Measurements from ENCODE around the gene CPT1C. TPM values are rescaled to one million over a fixed set of nuclear protein-coding genes. Genes with fewer than 3 reads are reported as not detected.
A peak's percentile ranks its signal among the peaks of the same experiment; 100 is the strongest.

The CPT1C gene
- total and polyA plus RNA-seq, 5 experiments from 2014 or later = 0.19 to 2.7 (median 0.54) TPM

- Mint-ChIP-seq H3K27me3 (no peaks in the 10 kb centered on the region), H3K36me3 (peaks cover 0 to 51% (median 6%) of the 10 kb centered on the region in 3 donors), H3K4me3 (no peak overlapping the region), H3K27ac (peak overlapping the region in 1 of 10 donors; percentile 83), H3K9me3 (no peaks in the 10 kb centered on the region), H3K4me1 (peaks cover 0 to 9% (median 3%) of the 10 kb centered on the region in 4 donors)
- POLR2A ChIA-PET = interaction anchor here (0.6 to 1.0 kb wide), 2 partner anchors 14 to 558 kb away, joined by 3 read pairs; partner anchors contain the start of gene RRAS
- ATAC-seq (no peak), DNase-seq (no peak)
Measured at GRCh38 chr19:49653466-49653806, 37.5 kb upstream of the CPT1C start.

GRCh38 chr19:49654581-49654980 lies 36.3 kb upstream of the CPT1C start:
- DNase-seq = no peak
- H3K4me3 Mint-ChIP-seq = no peak overlapping the region
- H3K4me1 Mint-ChIP-seq = peaks cover 0 to 10% (median 3%) of the 10 kb centered on the region in 4 donors
- peak overlapping the region in 3 of 10 donors; percentile 29 to 58 (median 53) for H3K27ac Mint-ChIP-seq
- H3K9me3 Mint-ChIP-seq = no peaks in the 10 kb centered on the region
- H3K36me3 Mint-ChIP-seq = peaks cover 0 to 46% (median 6%) of the 10 kb centered on the region in 3 donors
- no peak for ATAC-seq
- POLR2A ChIA-PET = interaction anchor here (2.4 to 3.3 kb wide), 2 partner anchors 10 to 14 kb away, joined by 9 to 21 read pairs; partner anchors contain the start of genes BCL2L12, IRF3, RRAS and SCAF1
- H3K27me3 Mint-ChIP-seq = no peaks in the 10 kb centered on the region

GRCh38 chr19:49655570-49656455 lies 35.1 kb upstream of the CPT1C start:
- Mint-ChIP-seq H3K36me3 (peaks cover 0 to 48% (median 6%) of the 10 kb centered on the region in 3 donors), H3K9me3 (no peaks in the 10 kb centered on the region), H3K4me3 (no peak overlapping the region), H3K4me1 (peaks cover 0 to 15% (median 5%) of the 10 kb centered on the region in 4 donors), H3K27me3 (no peaks in the 10 kb centered on the region), H3K27ac (peak overlapping the region in 3 of 10 donors; percentile 21 to 58 (median 32))
- DNase-seq (no peak), ATAC-seq (no peak)
- POLR2A ChIA-PET = interaction anchor here (0.7 to 3.3 kb wide), 3 partner anchors 9 to 20 kb away, joined by 3 to 21 read pairs (median 9); partner anchors contain the start of genes BCL2L12, IRF3, RRAS and SCAF1

- POLR2A ChIA-PET = interaction anchor here (0.7 to 3.3 kb wide), 4 partner anchors 8 to 20 kb away, joined by 3 to 21 read pairs (median 9); partner anchors contain the start of genes BCL2L12, IRF3, RRAS and SCAF1
- no peak for ATAC-seq
- DNase-seq = no peak
- Mint-ChIP-seq H3K27me3 (no peaks in the 10 kb centered on the region), H3K9me3 (no peaks in the 10 kb centered on the region), H3K27ac (peak overlapping the region in 3 of 10 donors; percentile 37 to 73 (median 71)), H3K36me3 (peaks cover 0 to 53% (median 8%) of the 10 kb centered on the region in 3 donors), H3K4me1 (peaks cover 0 to 21% (median 7%) of the 10 kb centered on the region in 4 donors), H3K4me3 (no peak overlapping the region)
Measured at GRCh38 chr19:49656456-49657109, 34.3 kb upstream of the CPT1C start.

GRCh38 chr19:49657493-49658138 lies 33.3 kb upstream of the CPT1C start:
- POLR2A ChIA-PET = interaction anchor here (2.0 kb wide), 1 partner anchor 15 kb away, joined by 9 read pairs; the partner anchor contains the start of gene SCAF1
- DNase-seq (no peak), ATAC-seq (no peak)
- Mint-ChIP-seq H3K4me3 (no peak overlapping the region), H3K27ac (peak overlapping the region in 7 of 10 donors; percentile 22 to 87 (median 52)), H3K27me3 (no peaks in the 10 kb centered on the region), H3K4me1 (peaks cover under 1 to 27% (median 8%) of the 10 kb centered on the region in 4 donors), H3K9me3 (no peaks in the 10 kb centered on the region), H3K36me3 (peaks cover 0 to 56% (median 12%) of the 10 kb centered on the region in 3 donors)

GRCh38 chr19:49658139-49658517 lies 32.8 kb upstream of the CPT1C start:
- H3K4me3 Mint-ChIP-seq = no peak overlapping the region
- POLR2A ChIA-PET = interaction anchor here (1.1 to 2.0 kb wide), 2 partner anchors 16 to 41 kb away, joined by 4 to 9 read pairs; partner anchors contain the start of gene SCAF1
- no peak for DNase-seq

GRCh38 chr19:49658566-49659442 lies 32.1 kb upstream of the CPT1C start:
- Mint-ChIP-seq H3K36me3 (peaks cover 0 to 51% (median 12%) of the 10 kb centered on the region in 3 donors), H3K9me3 (no peaks in the 10 kb centered on the region), H3K27me3 (no peaks in the 10 kb centered on the region), H3K4me3 (no peak overlapping the region), H3K27ac (peak overlapping the region in 2 of 10 donors; percentile 27 to 51), H3K4me1 (peaks cover 2 to 37% (median 17%) of the 10 kb centered on the region in 4 donors)
- POLR2A ChIA-PET = interaction anchor here (0.7 to 2.0 kb wide), 4 partner anchors 17 to 41 kb away, joined by 3 to 9 read pairs (median 4); partner anchors contain the start of genes PRMT1 and SCAF1
- no peak for DNase-seq
- ATAC-seq = no peak

More at GRCh38 chr19:49658139-49658517, 32.8 kb upstream of the CPT1C start:
- Mint-ChIP-seq H3K4me1 (peaks cover 2 to 32% (median 12%) of the 10 kb centered on the region in 4 donors), H3K27ac (peak overlapping the region in 1 of 10 donors; percentile 52), H3K27me3 (no peaks in the 10 kb centered on the region), H3K9me3 (no peaks in the 10 kb centered on the region), H3K36me3 (peaks cover 0 to 53% (median 12%) of the 10 kb centered on the region in 3 donors)
- no peak for ATAC-seq

- H3K27ac Mint-ChIP-seq = peak overlapping the region in 5 of 10 donors; percentile 51 to 83 (median 62)
- peaks cover 0 to 42% (median 10%) of the 10 kb centered on the region in 3 donors for H3K36me3 Mint-ChIP-seq
Measured at GRCh38 chr19:49660338-49660961, 30.5 kb upstream of the CPT1C start.

GRCh38 chr19:49662011-49662410 lies 28.9 kb upstream of the CPT1C start:
- Mint-ChIP-seq H3K4me1 (peaks cover 23 to 57% (median 39%) of the 10 kb centered on the region in 4 donors), H3K27ac (peak overlapping the region in 2 of 10 donors; percentile 22 to 68), H3K4me3 (peak overlapping the region in 1 of 10 donors; percentile 11), H3K27me3 (no peaks in the 10 kb centered on the region), H3K36me3 (peaks cover 0 to 31% (median 10%) of the 10 kb centered on the region in 3 donors), H3K9me3 (no peaks in the 10 kb centered on the region)
- POLR2A ChIA-PET = interaction anchor here (0.6 to 5.6 kb wide), 5 partner anchors 15 to 192 kb away, joined by 3 to 98 read pairs (median 4); partner anchors contain the start of genes PRMT1, RRAS and SCAF1
- DNase-seq (no peak), ATAC-seq (no peak)

More at GRCh38 chr19:49660338-49660961, 30.5 kb upstream of the CPT1C start:
- peaks cover 12 to 44% (median 25%) of the 10 kb centered on the region in 4 donors for H3K4me1 Mint-ChIP-seq
- ATAC-seq = no peak
- no peak overlapping the region for H3K4me3 Mint-ChIP-seq
- POLR2A ChIA-PET = interaction anchor here (0.7 kb wide), 2 partner anchors 20 to 59 kb away, joined by 3 to 4 read pairs; partner anchors contain the start of gene RRAS
- H3K27me3 Mint-ChIP-seq = no peaks in the 10 kb centered on the region
- no peaks in the 10 kb centered on the region for H3K9me3 Mint-ChIP-seq
- no peak for DNase-seq

GRCh38 chr19:49663224-49663623 lies 27.7 kb upstream of the CPT1C start:
- Mint-ChIP-seq H3K9me3 (no peaks in the 10 kb centered on the region), H3K4me1 (peaks cover 23 to 62% (median 44%) of the 10 kb centered on the region in 4 donors), H3K27me3 (no peaks in the 10 kb centered on the region), H3K4me3 (peak overlapping the region; percentile 55 to 100 (median 98)), H3K36me3 (peaks cover 0 to 27% (median 8%) of the 10 kb centered on the region in 3 donors), H3K27ac (peak overlapping the region; percentile 96 to 100 (median 98))
- DNase-seq (no peak), ATAC-seq (no peak)
- POLR2A ChIA-PET = interaction anchor here (1.2 to 5.6 kb wide), 9 partner anchors 13 to 168 kb away, joined by 4 to 98 read pairs (median 15); partner anchors contain the start of genes AP2A1, NOSIP, PRMT1 and PRR12
